Transverse colon (tissue), 4 donors: ENCODE results near the gene POLR2L.

Source experiments
- EP300 ChIP-seq: sonication (generic); formaldehyde crosslinking; IDR thresholded peaks from one replicate; pipeline ENCODE4 v1.6.1; 2017; ENCODE audit warnings: antibody characterized with exemption, low read depth
- POLR2AphosphoS5 ChIP-seq, 3 donors: sonication (generic); formaldehyde crosslinking; IDR thresholded peaks; one replicate each; pipeline ENCODE4 v1.6.1; 2016; ENCODE audit warnings: antibody characterized with exemption in 3 of 3
- TF ChIP-seq, protein P1 (sequence below), 5 experiments: fragments of 200-600 bp in 3 of 5; fragments of 450-650 bp in 2 of 5; sonication (generic) in 3 of 5; IDR thresholded peaks; 1 replicate in 2 of 5; 2 replicates in 3 of 5; pipeline ENCODE4 v1.5.1; 2016 to 2017; ENCODE audit warnings: antibody characterized with exemption in 5 of 5, inconsistent platforms in 3 of 5, mild to moderate bottlenecking in 2 of 5, moderate library complexity in 1 of 5

DNA sequence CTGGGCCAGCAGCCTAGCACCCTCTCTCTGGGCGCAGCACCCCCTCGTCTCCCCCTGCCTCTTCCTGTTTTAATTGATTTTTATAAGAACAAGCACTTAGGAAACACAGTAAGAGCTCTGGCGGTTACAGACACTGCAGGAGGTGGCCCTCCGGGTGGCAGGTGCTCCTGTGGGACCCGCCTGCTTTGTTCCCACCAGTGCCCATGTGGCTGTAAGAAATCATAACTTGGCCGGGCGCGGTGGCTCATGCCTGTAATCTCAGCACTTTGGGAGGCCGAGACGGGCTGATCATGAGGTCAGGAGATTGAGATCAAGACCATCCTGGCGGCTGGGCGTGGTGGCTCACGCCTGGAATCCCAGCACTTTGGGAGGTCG, 18.8 kb upstream of the POLR2L start:
- no peak for TF ChIP-seq EP300
- no peak for TF ChIP-seq POLR2AphosphoS5 (IDR thresholded peaks at IDR 0.05)
- TF ChIP-seq, protein P1, sequence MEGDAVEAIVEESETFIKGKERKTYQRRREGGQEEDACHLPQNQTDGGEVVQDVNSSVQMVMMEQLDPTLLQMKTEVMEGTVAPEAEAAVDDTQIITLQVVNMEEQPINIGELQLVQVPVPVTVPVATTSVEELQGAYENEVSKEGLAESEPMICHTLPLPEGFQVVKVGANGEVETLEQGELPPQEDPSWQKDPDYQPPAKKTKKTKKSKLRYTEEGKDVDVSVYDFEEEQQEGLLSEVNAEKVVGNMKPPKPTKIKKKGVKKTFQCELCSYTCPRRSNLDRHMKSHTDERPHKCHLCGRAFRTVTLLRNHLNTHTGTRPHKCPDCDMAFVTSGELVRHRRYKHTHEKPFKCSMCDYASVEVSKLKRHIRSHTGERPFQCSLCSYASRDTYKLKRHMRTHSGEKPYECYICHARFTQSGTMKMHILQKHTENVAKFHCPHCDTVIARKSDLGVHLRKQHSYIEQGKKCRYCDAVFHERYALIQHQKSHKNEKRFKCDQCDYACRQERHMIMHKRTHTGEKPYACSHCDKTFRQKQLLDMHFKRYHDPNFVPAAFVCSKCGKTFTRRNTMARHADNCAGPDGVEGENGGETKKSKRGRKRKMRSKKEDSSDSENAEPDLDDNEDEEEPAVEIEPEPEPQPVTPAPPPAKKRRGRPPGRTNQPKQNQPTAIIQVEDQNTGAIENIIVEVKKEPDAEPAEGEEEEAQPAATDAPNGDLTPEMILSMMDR (IDR thresholded peaks at IDR 0.05), result no peak
